ENCODE results near the gene RBM23. TPM values are rescaled to one million over a fixed set of nuclear protein-coding genes. Genes with fewer than 3 reads are reported as not detected.

The RBM23 gene
- total and polyA plus RNA-seq, 2 of the 8 experiments (the other 6 are each of a cell fraction or from before 2014, with no cell fraction given): 41.2 to 43.3 TPM

- TF ChIP-seq CHD7 (IDR thresholded peaks at IDR 0.05; ENCODE audit: insufficient replicate concordance, low read length) (no peak), JUND (IDR thresholded peaks at IDR 0.05; ENCODE audit: low read length) (peak; percentile 61; the same call in 1 of the 2 replicates), RAD21 (IDR thresholded peaks at IDR 0.05 in 1 of 2, conservative IDR thresholded peaks at IDR 0.05 in 1 of 2; ENCODE audit: low read depth in 2 of 2, low read length in 2 of 2) (no peak), CREB1 (IDR thresholded peaks at IDR 0.05) (peak; percentile 100), EGR1 (IDR thresholded peaks at IDR 0.05; ENCODE audit: borderline replicate concordance, low read depth, low read length) (no peak), CHD1 (IDR thresholded peaks at IDR 0.05; ENCODE audit: low read depth, low read length) (0 out of 2 replicates have a peak, but pooled peaks have one; percentile 54), HDAC6 (IDR thresholded peaks at IDR 0.05; ENCODE audit: low read depth, low read length) (no peak), YY1 (IDR thresholded peaks at IDR 0.05; ENCODE audit: low read depth, low read length) (peak; percentile 96), BACH1 (IDR thresholded peaks at IDR 0.05; ENCODE audit: low read length) (no peak), ATF3 (IDR thresholded peaks at IDR 0.05; ENCODE audit: insufficient read depth, low read depth, low read length) (peak; percentile 60; the same call in 1 of the 2 replicates)
These were observed at the start of gene RBM23 (continued) for GRCh38 chr14:22918804-22919600.
